D721Med (cell line): ENCODE measurements around the gene LZIC.
A peak's percentile ranks its signal among the peaks of the same experiment; 100 is the strongest.

ENCODE experiments used
- DNase-seq: peaks from one replicate; pipeline ENCODE4 v3.0.0; 2011; ENCODE audit warnings: low spot score; ENCODE audit not compliant: insufficient read length
- FAIRE-seq: peaks from 2 replicates; lab custom pipeline; 2011; peaks lifted over from hg19 to GRCh38; lab: Jason Lieb, UNC
- TF ChIP-seq, protein P1 (sequence below): IDR thresholded peaks from 2 replicates; pipeline ENCODE4 v1.5.1; 2012; ENCODE audit warnings: mild to moderate bottlenecking, control low read depth; ENCODE audit not compliant: insufficient read depth; ENCODE audit errors: missing control alignments

Gene LZIC

DNA sequence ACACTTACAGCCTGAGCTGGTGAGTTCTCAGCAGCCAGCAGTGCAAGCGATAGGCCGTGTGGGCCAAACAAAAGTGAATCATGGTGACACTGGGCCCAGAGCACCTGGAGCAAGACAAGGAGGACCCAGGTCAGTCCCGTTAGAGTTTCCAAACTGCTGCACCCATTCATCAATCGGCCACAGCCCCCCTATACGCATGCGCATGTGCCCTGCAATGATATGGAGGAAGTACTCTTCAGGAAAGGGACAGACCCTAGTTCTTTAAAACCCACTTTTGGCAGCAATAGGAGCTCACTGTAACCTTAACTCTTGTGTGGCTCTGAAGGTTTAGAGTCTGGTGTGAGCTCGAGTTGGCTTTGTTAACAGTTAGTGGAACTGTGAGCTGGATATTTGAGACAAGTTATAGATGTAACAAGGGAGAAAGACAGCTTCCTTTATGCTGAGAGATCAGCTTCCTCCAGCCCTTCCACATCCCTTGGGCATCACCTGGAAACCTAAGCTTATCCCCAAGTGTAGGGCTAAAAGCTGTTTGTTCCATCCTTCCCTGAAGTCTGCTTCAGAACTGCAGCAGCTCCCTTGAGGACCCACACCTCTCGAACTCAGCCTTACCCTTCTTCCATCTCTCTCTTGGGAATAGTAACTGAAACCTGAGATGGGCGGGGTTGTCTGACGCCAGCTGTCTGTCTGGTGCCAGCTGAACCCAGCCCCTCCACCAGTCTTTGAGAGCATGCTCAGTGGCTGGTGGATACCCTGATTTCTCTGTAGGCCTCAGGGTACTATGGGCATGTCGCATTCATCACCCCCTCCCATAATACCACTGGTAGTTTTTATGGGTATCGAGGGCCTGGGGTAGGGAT, 17.7 kb upstream of the LZIC start:
- DNase-seq (peak; percentile 39), FAIRE-seq (no peak)
- TF ChIP-seq, protein P1, sequence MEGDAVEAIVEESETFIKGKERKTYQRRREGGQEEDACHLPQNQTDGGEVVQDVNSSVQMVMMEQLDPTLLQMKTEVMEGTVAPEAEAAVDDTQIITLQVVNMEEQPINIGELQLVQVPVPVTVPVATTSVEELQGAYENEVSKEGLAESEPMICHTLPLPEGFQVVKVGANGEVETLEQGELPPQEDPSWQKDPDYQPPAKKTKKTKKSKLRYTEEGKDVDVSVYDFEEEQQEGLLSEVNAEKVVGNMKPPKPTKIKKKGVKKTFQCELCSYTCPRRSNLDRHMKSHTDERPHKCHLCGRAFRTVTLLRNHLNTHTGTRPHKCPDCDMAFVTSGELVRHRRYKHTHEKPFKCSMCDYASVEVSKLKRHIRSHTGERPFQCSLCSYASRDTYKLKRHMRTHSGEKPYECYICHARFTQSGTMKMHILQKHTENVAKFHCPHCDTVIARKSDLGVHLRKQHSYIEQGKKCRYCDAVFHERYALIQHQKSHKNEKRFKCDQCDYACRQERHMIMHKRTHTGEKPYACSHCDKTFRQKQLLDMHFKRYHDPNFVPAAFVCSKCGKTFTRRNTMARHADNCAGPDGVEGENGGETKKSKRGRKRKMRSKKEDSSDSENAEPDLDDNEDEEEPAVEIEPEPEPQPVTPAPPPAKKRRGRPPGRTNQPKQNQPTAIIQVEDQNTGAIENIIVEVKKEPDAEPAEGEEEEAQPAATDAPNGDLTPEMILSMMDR = no peak

DNA sequence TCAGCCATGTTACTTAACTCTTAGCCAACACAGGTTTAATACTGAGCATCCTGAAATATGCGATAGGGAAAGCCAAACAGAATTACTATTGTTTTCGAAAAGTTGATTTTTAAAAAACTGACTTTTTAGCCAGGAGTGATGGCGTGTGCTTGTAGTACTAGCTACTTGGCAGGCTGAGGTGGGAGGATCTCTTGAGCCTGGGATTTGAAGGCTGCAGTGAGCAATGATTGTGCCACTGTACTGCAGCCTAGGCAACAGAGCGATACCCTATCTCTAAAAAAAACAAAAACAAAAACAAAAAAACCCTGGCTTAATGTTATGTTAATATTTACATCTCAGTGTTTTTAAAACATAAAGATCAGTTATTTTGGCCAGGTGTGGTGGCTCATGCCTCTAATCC, 16.8 kb upstream of the LZIC start:
- TF ChIP-seq, protein P1 = no peak
- DNase-seq (no peak), FAIRE-seq (no peak)

DNA sequence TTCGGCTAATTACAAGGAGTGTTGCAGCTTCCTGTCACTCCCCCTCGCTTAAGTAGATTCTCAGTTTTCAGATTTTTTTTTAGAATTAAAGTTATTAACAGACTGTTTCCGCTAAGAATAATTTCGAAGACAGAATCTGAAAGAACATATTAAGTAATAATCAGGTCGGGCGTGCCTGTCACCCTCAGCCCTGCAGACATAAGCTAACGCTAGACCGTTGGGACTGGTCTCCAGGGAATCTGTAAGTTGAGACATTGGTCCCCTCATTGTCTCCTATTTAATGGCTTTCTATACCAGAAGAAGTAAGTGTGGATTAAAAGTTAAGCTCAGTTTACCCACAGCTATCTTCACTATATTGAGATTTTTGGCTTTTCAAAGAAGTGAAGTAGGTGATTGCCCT, 14.5 kb upstream of the LZIC start:
- TF ChIP-seq, protein P1 = no peak
- FAIRE-seq (no peak), DNase-seq (no peak)

DNA sequence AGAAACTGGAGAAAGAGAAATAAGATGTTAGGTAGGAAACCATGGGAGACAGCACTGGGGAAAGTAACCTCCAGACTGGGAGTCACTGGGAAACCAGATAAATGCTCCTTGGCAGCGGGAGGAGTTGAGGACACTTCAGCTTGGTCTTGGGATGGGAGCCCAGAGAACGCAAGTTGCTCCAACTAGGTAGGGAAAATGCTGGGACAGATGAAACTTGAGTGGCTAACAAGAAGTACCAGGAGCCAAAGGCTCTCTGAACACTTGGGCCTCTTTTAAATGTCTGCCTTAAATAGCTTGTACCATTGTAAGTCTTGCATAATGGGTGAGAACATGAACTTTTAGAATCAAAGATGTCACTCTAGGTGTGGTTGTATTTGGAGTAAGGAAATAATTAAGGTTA, 3.1 kb upstream of the LZIC start:
- TF ChIP-seq, protein P1 = no peak
- no peak for DNase-seq
- FAIRE-seq = no peak

DNA sequence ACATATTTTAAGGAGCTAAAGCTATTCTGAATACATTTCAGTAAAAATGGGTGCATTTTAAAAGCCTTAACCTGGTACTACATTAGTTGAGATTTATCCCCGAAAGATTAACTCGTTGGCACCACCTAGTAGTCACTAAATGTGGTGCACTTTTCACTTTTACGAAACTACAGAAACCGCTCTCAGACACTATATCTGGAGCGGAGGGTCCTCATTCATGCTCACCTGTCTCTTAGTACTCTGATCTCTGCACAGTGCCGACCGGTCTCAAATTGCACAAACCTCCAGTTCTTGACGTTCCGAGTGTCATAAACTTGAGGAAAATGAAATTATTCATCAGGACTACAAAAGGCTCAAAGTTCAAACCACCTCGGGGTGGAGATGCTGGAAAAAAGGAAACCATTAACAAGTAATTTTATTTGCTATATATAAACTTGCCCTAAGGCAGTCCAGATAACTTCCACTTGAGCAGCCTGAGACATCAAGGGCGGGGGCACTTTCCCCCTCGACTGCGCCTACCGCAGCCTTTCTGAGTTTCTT, 722 bp downstream of the LZIC start:
- TF ChIP-seq, protein P1 = peak; percentile 54
- no peak for DNase-seq
- no peak for FAIRE-seq

DNA sequence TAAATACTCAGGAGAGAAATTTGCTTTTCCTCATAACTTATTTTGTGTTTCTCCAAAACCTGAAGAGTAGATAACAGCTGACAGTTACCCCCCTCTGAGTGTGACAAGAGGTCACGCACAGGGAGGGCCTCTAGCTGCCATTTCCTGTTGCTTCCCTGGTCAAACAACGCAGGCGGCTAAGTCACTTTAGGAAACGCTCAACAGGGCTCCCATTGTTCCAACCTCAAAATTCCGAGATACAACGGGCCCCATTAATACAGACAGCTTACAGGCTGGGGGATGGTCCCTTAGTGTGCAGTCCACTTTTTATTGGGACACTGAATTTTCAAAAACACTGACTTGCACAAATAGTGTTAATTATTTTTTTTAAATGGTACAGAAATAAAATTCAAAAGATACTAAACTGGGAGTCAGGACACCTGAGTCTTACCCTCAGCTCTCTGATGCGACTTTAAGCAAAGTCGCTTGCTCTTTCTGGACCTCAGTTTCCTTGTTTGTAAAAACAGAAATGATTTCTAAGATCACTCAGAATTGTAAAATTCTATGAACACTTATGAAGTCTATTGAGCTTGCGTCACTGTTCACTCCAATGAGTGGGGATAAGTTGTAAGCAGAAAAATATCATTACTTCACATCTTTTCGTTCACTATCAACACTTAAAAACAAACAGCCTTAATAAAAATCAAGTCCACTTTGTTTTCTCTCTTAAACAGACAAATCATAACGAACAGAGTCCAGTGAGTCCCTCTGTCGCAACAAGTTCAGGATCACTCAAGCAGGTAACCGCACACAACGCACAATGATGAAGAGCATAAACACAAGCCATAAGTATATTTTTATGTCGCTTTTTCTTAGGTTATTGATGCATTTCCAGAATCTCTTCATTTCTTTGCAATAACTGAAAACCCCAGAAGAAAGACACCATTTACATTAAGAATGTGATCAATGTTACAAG, 13.5 kb downstream of the LZIC start:
- FAIRE-seq (no peak), DNase-seq (no peak)

More for the DNA sequence above, 13.5 kb downstream of the LZIC start:
- TF ChIP-seq, protein P1 = no peak
